NCI-H2227 treated with DMSO at 0.1 percent for 48 hours (cell line): ENCODE data around the gene HTR2C.
A peak's percentile ranks its signal among the peaks of the same experiment; 100 is the strongest.
"Not testable (repeated sequence)": the region's sequence is repeated elsewhere in the genome, so short reads cannot be mapped to it uniquely, and the experiment has no call there.

Experiments used
- DNase-seq: peaks from one replicate; lab custom pipeline; 2025; lab: John Stamatoyannopoulos, UW

HTR2C gene

DNA sequence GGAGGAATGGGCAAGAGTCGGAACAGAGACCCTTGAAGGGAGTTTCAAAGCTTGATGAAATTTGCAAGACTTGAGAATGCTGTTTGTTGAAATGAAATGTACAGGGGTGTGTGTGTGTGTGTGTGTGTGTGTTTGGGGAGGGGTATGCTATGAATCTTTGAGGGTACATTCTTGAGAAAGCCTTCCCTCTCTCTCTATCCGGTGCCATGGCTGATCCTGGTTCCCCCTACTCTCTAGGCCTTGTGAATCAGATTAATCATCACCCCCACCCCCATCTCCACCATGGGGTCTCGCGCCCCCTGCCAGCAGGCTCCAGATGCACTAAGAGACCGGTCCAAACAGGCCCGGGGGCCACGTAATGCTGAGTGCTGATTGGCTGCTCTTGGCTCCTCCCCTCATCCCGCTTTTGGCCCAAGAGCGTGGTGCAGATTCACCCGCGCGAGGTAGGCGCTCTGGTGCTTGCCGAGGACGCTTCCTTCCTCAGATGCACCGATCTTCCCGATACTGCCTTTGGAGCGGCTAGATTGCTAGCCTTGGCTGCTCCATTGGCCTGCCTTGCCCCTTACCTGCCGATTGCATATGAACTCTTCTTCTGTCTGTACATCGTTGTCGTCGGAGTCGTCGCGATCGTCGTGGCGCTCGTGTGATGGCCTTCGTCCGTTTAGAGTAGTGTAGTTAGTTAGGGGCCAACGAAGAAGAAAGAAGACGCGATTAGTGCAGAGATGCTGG lies at the start of gene HTR2C:
Gene HTR2C (plus strand): TSS at position 441 of the 729 bp plus-strand sequence. CDS start 142,851 bp downstream, outside the sequence.
- DNase-seq: no peak

GRCh38 chrX:114580336-114580735 lies 3.5 kb upstream of the HTR2C start:
- no peak for DNase-seq

- no peak for DNase-seq
These were observed 2.2 kb upstream of the HTR2C start for GRCh38 chrX:114581528-114582263.

- DNase-seq: no peak
These were observed 1.6 kb upstream of the HTR2C start for GRCh38 chrX:114582264-114582632.

GRCh38 chrX:114582698-114583395 lies 1.0 kb upstream of the HTR2C start:
- no peak for DNase-seq

DNA sequence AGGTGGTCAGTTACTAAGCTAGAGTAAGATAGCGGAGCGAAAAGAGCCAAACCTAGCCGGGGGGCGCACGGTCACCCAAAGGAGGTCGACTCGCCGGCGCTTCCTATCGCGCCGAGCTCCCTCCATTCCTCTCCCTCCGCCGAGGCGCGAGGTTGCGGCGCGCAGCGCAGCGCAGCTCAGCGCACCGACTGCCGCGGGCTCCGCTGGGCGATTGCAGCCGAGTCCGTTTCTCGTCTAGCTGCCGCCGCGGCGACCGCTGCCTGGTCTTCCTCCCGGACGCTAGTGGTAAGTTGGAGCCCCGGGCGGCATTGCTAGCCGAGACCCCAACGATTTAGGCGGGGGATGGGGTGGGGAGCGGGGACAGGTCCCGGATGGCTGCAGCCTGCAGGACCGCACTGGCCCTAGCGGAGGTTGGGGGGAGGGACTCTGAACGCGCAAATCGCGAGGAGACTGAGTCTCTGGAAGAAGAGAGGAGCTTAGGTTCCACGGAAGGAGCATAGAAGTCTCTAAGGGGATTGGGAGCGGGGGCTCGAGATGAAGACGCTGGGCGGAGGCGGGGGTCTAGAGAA lies 573 bp downstream of the HTR2C start:
- no peak for DNase-seq

DNA sequence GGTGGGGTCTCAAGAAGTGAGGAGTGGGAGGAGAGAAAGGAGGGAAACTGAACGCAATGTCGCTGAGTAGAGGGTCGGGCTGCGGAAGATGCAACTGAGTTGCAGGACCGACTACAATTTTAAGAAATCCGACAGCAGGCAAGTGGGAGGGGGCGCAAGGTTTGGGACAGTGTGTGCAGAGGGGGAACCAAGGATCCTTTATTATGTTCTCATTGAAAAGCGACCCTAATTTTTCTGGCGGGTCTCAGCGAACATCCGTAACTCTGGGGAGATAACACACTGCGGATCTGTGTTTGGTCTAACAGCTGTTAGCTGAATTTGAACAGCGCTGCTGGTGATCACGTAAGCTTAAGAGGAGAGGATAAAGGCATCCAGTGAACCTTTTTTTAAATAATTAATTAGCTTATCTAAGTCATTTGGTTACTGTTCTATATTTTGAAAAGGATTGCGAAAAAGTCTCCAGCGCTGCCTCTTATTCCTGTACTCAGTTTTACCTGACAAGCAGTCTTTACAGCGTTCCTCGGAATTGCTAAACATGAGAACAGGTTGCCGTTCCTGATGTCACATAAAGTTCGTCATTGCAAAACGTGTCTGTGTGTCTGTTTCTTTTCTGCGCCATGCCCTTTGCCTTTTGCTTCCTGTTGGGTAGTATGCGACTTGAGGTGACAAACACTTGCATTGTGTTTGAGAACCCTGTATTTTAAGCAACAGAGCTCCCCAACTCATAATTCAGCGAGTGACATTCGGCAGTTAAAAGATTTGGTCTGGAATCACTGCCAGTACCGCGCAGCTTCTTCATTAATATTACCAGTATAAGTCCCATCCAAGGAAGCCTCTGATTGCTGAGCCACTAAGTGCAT lies 1.3 kb downstream of the HTR2C start:
- DNase-seq: no peak

- no peak for DNase-seq
These were observed 7.2 kb downstream of the HTR2C start for GRCh38 chrX:114591121-114591520.

DNA sequence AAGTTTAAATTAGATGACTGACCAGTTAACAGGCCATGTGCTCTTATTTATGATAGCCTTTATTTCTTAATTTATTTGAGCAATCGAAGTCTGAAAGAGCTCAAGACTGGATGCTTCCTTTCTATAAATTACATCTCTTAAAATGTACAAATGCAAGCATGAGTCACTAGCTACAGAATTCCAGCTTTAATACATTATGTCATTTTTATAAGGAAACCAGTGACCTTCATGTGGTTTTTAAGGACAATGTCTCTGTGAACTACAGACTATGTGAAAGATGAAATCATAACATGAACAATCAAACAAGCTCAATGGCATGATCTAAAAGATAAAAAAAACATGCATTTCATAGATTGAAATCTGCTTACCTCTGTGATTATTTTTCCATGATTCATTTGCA lies 15.4 kb downstream of the HTR2C start:
- DNase-seq: no peak

GRCh38 chrX:114599911-114600310 lies 16.0 kb downstream of the HTR2C start:
- DNase-seq: no peak

DNA sequence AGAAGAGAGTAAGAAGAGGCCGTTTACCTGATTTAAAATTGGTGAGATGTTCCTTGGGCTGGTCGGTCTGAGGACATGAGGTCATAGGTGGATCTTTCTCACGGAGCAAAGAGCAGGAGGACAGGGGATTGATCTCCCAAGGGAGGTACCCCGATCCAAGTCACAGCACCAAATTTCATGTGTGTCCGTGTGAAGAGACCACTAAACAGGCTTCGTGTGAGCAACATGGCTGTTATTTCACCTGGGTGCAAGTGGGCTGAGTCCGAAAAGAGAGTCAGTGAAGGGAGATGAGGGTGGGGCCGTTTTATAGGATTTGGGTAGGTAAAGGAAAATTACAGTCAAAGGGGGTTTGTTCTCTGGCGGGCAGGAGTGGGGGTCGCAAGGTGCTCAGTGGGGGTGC lies 22.7 kb downstream of the HTR2C start:
- not testable (repeated sequence) for DNase-seq

GRCh38 chrX:114611018-114611619 lies 27.2 kb downstream of the HTR2C start:
- DNase-seq: peak; percentile 14

GRCh38 chrX:114615765-114616164 lies 31.9 kb downstream of the HTR2C start:
- DNase-seq: no peak

DNA sequence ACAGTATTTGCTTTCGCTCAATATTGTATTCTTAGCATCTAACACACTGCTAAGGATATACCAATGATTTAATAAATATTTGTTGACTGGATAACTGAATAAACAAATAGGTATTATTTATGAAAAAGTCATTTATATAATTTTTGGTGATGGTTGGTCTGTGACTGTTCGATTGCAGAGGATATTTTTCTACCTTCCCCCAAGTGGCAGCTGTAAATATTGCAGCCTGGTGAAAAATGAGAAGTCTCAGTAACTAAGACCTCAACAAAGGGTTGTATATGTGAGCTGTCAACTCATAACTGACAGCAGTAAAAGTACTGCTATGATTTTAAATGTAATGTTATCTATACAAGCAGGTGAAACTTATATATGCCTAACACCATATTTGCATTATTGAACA lies 36.0 kb downstream of the HTR2C start:
- DNase-seq: no peak

- no peak for DNase-seq
These were observed 42.4 kb downstream of the HTR2C start for GRCh38 chrX:114626323-114626722.

DNA sequence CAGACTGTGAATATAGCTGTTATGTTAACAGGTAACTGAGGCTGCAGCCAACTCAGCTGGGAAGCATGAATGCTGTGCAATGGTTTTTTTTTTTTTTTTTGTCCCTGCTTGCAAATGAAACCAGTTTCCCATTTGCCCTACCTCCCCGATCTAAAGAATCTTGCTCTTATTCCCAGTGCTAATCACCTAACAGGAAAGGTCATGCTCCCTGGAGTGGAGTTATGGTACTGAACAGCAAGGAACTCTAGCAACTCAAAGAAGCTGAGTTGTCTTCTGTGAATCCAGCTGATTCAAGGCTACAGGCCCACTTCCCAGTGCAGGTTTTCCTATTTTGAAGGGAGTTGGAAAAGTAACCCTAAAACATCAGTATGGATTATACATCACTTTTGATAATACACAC lies 52.1 kb downstream of the HTR2C start:
- DNase-seq: no peak

- no peak for DNase-seq
These were observed 66.5 kb downstream of the HTR2C start for GRCh38 chrX:114650351-114650750.

DNA sequence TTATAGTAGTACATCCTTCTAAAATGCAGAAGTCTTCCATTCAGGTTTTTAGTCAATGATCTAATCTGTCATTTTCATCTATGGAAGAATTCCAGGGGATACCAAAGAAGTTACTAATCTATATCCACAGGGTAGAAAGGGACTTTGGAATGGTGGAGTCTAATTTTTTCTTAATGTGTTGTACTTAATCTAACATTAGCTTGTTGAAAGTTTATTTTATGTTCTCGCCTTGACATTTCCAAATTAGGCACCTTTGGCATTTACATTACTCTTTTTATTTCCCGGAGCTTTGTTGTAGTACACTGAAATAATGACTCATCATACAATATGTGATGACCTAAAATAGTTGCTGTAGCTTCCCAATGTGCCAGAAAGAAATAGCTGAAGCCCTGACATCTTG lies 91.5 kb downstream of the HTR2C start:
- DNase-seq: no peak

GRCh38 chrX:114700533-114700932 lies 116.6 kb downstream of the HTR2C start:
- not testable (repeated sequence) for DNase-seq

GRCh38 chrX:114709406-114709805 lies 125.5 kb downstream of the HTR2C start:
- no peak for DNase-seq

- no peak for DNase-seq
These were observed 126.7 kb downstream of the HTR2C start for GRCh38 chrX:114710571-114710970.
